SW 1271 (cell line): ENCODE data around the gene ZNF519.
"Not testable (repeated sequence)": the region's sequence is repeated elsewhere in the genome, so short reads cannot be mapped to it uniquely, and the experiment has no call there.

Experiments used
- DNase-seq, 2 experiments: peaks; one replicate each; lab custom pipeline; 2025; lab: John Stamatoyannopoulos, UW

ZNF519 gene

GRCh38 chr18:14147935-14148865 lies 16.0 kb upstream of the ZNF519 start:
- not testable (repeated sequence) for DNase-seq

- not testable (repeated sequence) for DNase-seq
Observed at GRCh38 chr18:14146771-14147170, 14.5 kb upstream of the ZNF519 start.

- not testable (repeated sequence) for DNase-seq
Observed at GRCh38 chr18:14145581-14146338, 13.5 kb upstream of the ZNF519 start.

GRCh38 chr18:14145021-14145420 lies 12.8 kb upstream of the ZNF519 start:
- not testable (repeated sequence) for DNase-seq

GRCh38 chr18:14144628-14144895 lies 12.3 kb upstream of the ZNF519 start:
- DNase-seq = no peak

GRCh38 chr18:14143871-14144627 lies 11.8 kb upstream of the ZNF519 start:
- not testable (repeated sequence) for DNase-seq

- not testable (repeated sequence) for DNase-seq
Observed at GRCh38 chr18:14143396-14143795, 11.2 kb upstream of the ZNF519 start.

- not testable (repeated sequence) for DNase-seq
Observed at GRCh38 chr18:14142177-14142576, 9.9 kb upstream of the ZNF519 start.

GRCh38 chr18:14139583-14139982 lies 7.3 kb upstream of the ZNF519 start:
- DNase-seq = not testable (repeated sequence)

GRCh38 chr18:14137971-14138370 lies 5.7 kb upstream of the ZNF519 start:
- DNase-seq = not testable (repeated sequence)

GRCh38 chr18:14131696-14132270 lies 452 bp downstream of the ZNF519 start:
- DNase-seq = not testable (repeated sequence)

GRCh38 chr18:14130804-14131203 lies 1.4 kb downstream of the ZNF519 start:
- DNase-seq = not testable (repeated sequence)

GRCh38 chr18:14124689-14125088 lies 7.5 kb downstream of the ZNF519 start:
- DNase-seq = no peak

- no peak for DNase-seq
Observed at GRCh38 chr18:14122097-14122496, 10.1 kb downstream of the ZNF519 start.

- no peak for DNase-seq
Observed at GRCh38 chr18:14120926-14121325, 11.3 kb downstream of the ZNF519 start.

GRCh38 chr18:14117606-14118005 lies 14.6 kb downstream of the ZNF519 start:
- no peak for DNase-seq

GRCh38 chr18:14106906-14107305 lies 25.3 kb downstream of the ZNF519 start:
- no peak for DNase-seq

- peak in 1 of 2 experiments; percentile 41 for DNase-seq
Observed at GRCh38 chr18:14104906-14105748, 27.1 kb downstream of the ZNF519 start.

- DNase-seq = no peak
Observed at GRCh38 chr18:14104201-14104600, 28.0 kb downstream of the ZNF519 start.

GRCh38 chr18:14100503-14101286 lies 31.5 kb downstream of the ZNF519 start:
- DNase-seq = no peak
